Kidney (tissue), 14 donors: ENCODE measurements around the gene SPTBN1. TPM values are rescaled to one million over a fixed set of nuclear protein-coding genes. Genes with fewer than 3 reads are reported as not detected.

Experiments
- DNase-seq, 5 donors: peaks; one replicate each; pipeline ENCODE4 v3.0.0-alpha.2; 2013 to 2020
- FAIRE-seq: peaks from 2 replicates; lab custom pipeline; 2012; peaks lifted over from hg19 to GRCh38; lab: Jason Lieb, UNC
- H3K27ac ChIP-seq, 2 donors: one replicate each; pipeline ENCODE4 v1.7.0; 2013; ENCODE audit warnings: low read depth in 2 of 2, low read length in 2 of 2, inconsistent platforms in 1 of 2
- H3K27me3 ChIP-seq: one replicate; pipeline ENCODE4 v1.7.1; 2013; ENCODE audit warnings: low read length, inconsistent platforms; ENCODE audit not compliant: control insufficient read depth, insufficient read depth
- H3K36me3 ChIP-seq, 3 donors: one replicate each; pipeline versions ENCODE4 v1.7.0 to v1.7.1; 2013; ENCODE audit warnings: low read length in 3 of 3, control low read depth in 1 of 3, inconsistent platforms in 1 of 3; ENCODE audit not compliant: insufficient read depth in 3 of 3, control insufficient read depth in 2 of 3
- H3K4me1 ChIP-seq, 3 donors: one replicate each; pipeline versions ENCODE4 v1.7.0 to v1.7.1; 2013; ENCODE audit warnings: low read length in 3 of 3, inconsistent platforms in 1 of 3, low read depth in 1 of 3; ENCODE audit not compliant: control insufficient read depth in 2 of 3, insufficient read depth in 2 of 3
- H3K4me3 ChIP-seq, 3 donors: one replicate each; pipeline versions ENCODE4 v1.7.0 to v1.8.1; 2013; ENCODE audit warnings: low read length in 3 of 3, control low read depth in 1 of 3, inconsistent platforms in 1 of 3
- H3K9ac ChIP-seq, 3 donors: one replicate each; pipeline versions ENCODE4 v1.7.0 to v1.7.1; 2013; ENCODE audit warnings: low read length in 3 of 3, control low read depth in 1 of 3, inconsistent platforms in 1 of 3
- H3K9me3 ChIP-seq, 3 donors: one replicate each; pipeline versions ENCODE4 v1.7.0 to v1.7.1; 2013; ENCODE audit warnings: low read length in 3 of 3, control low read depth in 1 of 3, inconsistent platforms in 1 of 3; ENCODE audit not compliant: control insufficient read depth in 2 of 3, insufficient read depth in 1 of 3
- intact Hi-C: fragments of 100-400 bp; cut with DNase I; formaldehyde crosslinking; loops from one replicate; pipeline ENCODE4 v1.11.1; 2022
- polyA plus RNA-seq: library from polyadenylated mRNA; stranded (reverse); fragments of 350-450 nt; fragmentation: Illumina TruSeq; extraction: RNeasy Lipid Tissue Mini Kit (QIAGEN cat#74804); gene quantifications from one replicate; pipeline ENCODE4 v1.2.3, GENCODE V29; 2014; ENCODE audit warnings: low read depth, low replicate concordance; ENCODE audit not compliant: insufficient read depth
- total RNA-seq: library from RNA; stranded (reverse); fragmentation: NEBNext Ultra II Directional; extraction: Animal tissue kit (Norgen Biotek cat#: 25700); gene quantifications from one replicate; pipeline ENCODE4 v1.2.1, GENCODE V29; 2021
- TF ChIP-seq, protein P1 (sequence below): IDR thresholded peaks from 3 replicates; pipeline ENCODE4 v1.5.1; 2012; ENCODE audit warnings: mild to moderate bottlenecking, moderate library complexity, borderline replicate concordance; ENCODE audit not compliant: insufficient read depth; ENCODE audit errors: extremely low read depth
- donor health status: control.
- donor health status: control.
- donor health status: control.
- donor health status: control.
- donor health status: control.
- donor health status: DM: yes; HTN: yes; CAD: no.
- donor health status: Normal renal cell carcinoma (clear cell type).

The SPTBN1 gene
- total and polyA plus RNA-seq, 2 donors from 2014 or later, result 93.2 to 313 TPM

DNA sequence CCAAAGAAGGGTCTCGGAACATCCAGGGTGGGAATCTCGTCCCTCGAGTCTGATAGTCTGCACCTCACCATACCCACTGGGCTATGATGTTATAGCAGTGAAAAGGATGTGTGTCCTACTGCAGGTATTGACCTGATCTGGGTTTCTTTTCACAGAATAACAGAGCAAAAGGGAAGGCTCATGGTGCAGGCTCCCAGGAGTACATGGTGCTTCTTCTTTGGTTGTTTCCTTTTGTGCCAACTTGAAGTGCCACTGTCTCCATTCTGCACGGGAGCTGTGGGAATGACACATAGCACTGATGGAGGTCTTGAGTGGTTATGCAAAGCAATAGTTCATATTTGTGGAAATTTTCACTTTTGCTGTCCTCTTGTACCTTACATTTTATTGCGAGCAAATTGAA lies 195.2 kb downstream of the SPTBN1 start:
- Histone ChIP-seq H3K27ac (no peak overlapping the region), H3K4me1 (no peaks in the 10 kb centered on the region), H3K36me3 (peaks cover 19 to 97% (median 82%) of the 10 kb centered on the region in 3 donors), H3K4me3 (no peak overlapping the region), H3K9ac (no peak overlapping the region), H3K27me3 (no peaks in the 10 kb centered on the region), H3K9me3 (no peaks in the 10 kb centered on the region)
- DNase-seq (no peak), FAIRE-seq (no peak)
- TF ChIP-seq, protein P1, sequence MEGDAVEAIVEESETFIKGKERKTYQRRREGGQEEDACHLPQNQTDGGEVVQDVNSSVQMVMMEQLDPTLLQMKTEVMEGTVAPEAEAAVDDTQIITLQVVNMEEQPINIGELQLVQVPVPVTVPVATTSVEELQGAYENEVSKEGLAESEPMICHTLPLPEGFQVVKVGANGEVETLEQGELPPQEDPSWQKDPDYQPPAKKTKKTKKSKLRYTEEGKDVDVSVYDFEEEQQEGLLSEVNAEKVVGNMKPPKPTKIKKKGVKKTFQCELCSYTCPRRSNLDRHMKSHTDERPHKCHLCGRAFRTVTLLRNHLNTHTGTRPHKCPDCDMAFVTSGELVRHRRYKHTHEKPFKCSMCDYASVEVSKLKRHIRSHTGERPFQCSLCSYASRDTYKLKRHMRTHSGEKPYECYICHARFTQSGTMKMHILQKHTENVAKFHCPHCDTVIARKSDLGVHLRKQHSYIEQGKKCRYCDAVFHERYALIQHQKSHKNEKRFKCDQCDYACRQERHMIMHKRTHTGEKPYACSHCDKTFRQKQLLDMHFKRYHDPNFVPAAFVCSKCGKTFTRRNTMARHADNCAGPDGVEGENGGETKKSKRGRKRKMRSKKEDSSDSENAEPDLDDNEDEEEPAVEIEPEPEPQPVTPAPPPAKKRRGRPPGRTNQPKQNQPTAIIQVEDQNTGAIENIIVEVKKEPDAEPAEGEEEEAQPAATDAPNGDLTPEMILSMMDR, result no peak
- intact Hi-C loops, result no loop called here

DNA sequence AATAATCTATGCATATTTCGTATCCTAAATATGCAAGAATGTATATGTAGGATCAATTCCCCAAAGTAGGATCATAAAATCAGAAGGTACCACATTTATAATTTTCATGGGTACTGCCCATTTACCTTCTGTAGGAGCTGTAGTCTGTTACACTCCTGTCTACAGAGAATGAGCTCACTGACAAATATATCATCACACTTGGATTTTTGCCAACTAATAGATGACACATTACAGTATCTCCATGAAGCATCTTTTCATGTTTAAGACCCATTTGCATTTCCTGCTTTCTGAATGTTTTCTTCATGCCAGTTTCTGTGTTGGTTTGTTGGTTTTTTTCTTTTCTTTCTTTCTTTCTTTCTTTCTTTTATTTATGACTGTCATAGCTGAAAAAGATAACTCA lies 196.4 kb downstream of the SPTBN1 start:
- peaks cover 19 to 91% (median 79%) of the 10 kb centered on the region in 3 donors for H3K36me3 ChIP-seq
- intact Hi-C loops, result no loop called here
- FAIRE-seq, result no peak
- H3K4me1 ChIP-seq, result no peaks in the 10 kb centered on the region
- no peaks in the 10 kb centered on the region for H3K9me3 ChIP-seq
- H3K4me3 ChIP-seq, result no peak overlapping the region
- H3K27ac ChIP-seq, result no peak overlapping the region
- no peaks in the 10 kb centered on the region for H3K27me3 ChIP-seq
- DNase-seq, result no peak
- H3K9ac ChIP-seq, result no peak overlapping the region
- TF ChIP-seq, protein P1, result no peak

DNA sequence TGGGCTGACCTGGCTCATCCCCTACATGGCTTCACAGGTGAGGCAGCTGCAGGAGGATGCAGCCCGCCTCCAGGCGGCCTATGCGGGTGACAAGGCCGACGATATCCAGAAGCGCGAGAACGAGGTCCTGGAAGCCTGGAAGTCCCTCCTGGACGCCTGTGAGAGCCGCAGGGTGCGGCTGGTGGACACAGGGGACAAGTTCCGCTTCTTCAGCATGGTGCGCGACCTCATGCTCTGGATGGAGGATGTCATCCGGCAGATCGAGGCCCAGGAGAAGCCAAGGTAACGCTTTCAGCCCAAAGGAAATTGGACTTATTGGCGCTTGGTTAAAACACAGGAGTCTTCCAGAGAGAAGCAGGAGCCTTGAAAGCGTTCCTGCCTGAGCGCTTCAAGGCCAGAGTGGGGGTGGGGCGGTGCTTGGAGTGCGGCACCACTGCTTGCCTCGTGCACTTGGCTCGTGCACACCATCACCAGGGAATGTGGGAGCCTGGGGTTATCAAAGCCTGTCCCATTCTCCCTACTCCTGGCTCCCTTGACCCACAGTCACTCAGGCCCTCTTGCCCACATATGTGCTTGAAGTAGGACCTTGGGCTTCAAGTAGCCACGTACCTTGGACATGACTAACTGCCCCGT lies 197.6 kb downstream of the SPTBN1 start:
- intact Hi-C loops, result no loop called here
- no peaks in the 10 kb centered on the region for H3K9me3 ChIP-seq
- DNase-seq (no peak), FAIRE-seq (no peak)
- peaks cover 19 to 92% (median 74%) of the 10 kb centered on the region in 3 donors for H3K36me3 ChIP-seq
- no peaks in the 10 kb centered on the region for H3K27me3 ChIP-seq
- no peak overlapping the region for H3K4me3 ChIP-seq
- no peak overlapping the region for H3K27ac ChIP-seq
- H3K4me1 ChIP-seq, result no peaks in the 10 kb centered on the region
- TF ChIP-seq, protein P1, result no peak
- H3K9ac ChIP-seq, result no peak overlapping the region
